SH-SY5Y (cell line): ENCODE measurements around the gene UNC93B1.

ENCODE experiments used
- GATA2 ChIP-seq: IDR thresholded peaks from 2 replicates; pipeline ENCODE4 v1.6.1; 2011; ENCODE audit warnings: mild to moderate bottlenecking, low read depth, low read length
- GATA3 ChIP-seq: IDR thresholded peaks from 2 replicates; pipeline ENCODE4 v1.6.1; 2011; ENCODE audit warnings: low read depth, mild to moderate bottlenecking, low read length, moderate library complexity

DNA sequence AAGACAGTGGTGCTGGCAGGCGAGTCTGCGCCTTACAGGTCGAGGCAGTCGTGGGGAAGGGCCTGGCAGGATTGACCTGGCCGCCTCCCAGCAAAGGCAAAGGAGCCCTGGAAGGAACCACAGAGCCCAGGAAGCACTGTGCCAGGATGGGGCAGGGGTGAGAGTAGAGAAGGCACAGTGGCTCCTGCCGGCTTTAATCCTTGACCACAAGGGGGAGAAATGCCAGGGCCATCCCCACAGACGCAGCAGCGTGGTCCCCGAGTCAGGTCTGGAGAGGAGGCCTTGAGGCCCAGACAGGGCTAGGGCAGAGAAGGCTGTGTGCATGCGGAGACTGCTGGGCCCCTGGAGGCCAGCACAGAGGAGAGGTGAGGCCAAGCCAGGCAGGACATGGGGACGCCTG, 16.7 kb upstream of the UNC93B1 start:
- TF ChIP-seq GATA3 (no peak), GATA2 (no peak)
